CD4-positive, alpha-beta T cell (primary cell): ENCODE measurements around the gene IZUMO1. TPM values are rescaled to one million over a fixed set of nuclear protein-coding genes. Genes with fewer than 3 reads are reported as not detected.
A peak's percentile ranks its signal among the peaks of the same experiment; 100 is the strongest.

Experiments used
- ATAC-seq: fragments of 200-7000 bp; cut with Tn5 transposase; one replicate; pipeline ENCODE4 v1.10.0; 2022; ENCODE audit warnings: mild to moderate bottlenecking; ENCODE audit not compliant: poor library complexity
- CTCF ChIA-PET: fragments of 350-600 bp; sonication (Branson Sonifier 250); formaldehyde crosslinking; loops from one replicate; lab custom pipeline; 2021; ENCODE audit warnings: antibody characterized with exemption, inconsistent platforms; lab: Charles Lee
- POLR2A ChIA-PET: fragments of 350-600 bp; sonication (Branson Sonifier 250); formaldehyde crosslinking; loops from one replicate; lab custom pipeline; 2021; ENCODE audit warnings: antibody characterized with exemption, inconsistent platforms; lab: Charles Lee
- DNase-seq, 14 experiments: peaks; one replicate each; pipeline ENCODE4 v3.0.0-alpha.2; 2013 to 2020; ENCODE audit warnings: mixed read lengths in 2 of 14
- H3K27ac ChIP-seq, 2 donors: one replicate each; pipeline versions ENCODE4 v1.5.1 to v1.7.0; 2013; ENCODE audit warnings: low read length in 2 of 2, low read depth in 1 of 2, mild to moderate bottlenecking in 1 of 2
- H3K27me3 ChIP-seq, 2 experiments: 1 replicate in 1 of 2; 2 replicates in 1 of 2; pipeline versions ENCODE4 v1.6.1 to v1.7.0; 2013; ENCODE audit warnings: low read length in 2 of 2, control low read depth in 1 of 2, mild to moderate bottlenecking in 1 of 2, moderate library complexity in 1 of 2; ENCODE audit not compliant: insufficient read depth in 2 of 2, control insufficient read depth in 1 of 2
- H3K36me3 ChIP-seq: one replicate; pipeline ENCODE4 v1.6.1; 2013; ENCODE audit warnings: low read length, control low read depth; ENCODE audit not compliant: insufficient read depth
- H3K4me1 ChIP-seq: one replicate; pipeline ENCODE4 v1.6.1; 2013; ENCODE audit warnings: low read length, control low read depth; ENCODE audit not compliant: insufficient read depth
- H3K4me3 ChIP-seq: one replicate; pipeline ENCODE4 v1.5.1; 2013; ENCODE audit warnings: mild to moderate bottlenecking, low read length, moderate library complexity
- H3K9me3 ChIP-seq, 2 experiments: 1 replicate in 1 of 2; 2 replicates in 1 of 2; pipeline versions ENCODE4 v1.6.1 to v1.7.0; 2013; ENCODE audit warnings: low read length in 2 of 2, mild to moderate bottlenecking in 2 of 2, control low read depth in 1 of 2, moderate library complexity in 1 of 2; ENCODE audit not compliant: control insufficient read depth in 1 of 2, insufficient read depth in 1 of 2
- H3K27ac Mint-ChIP-seq: one replicate; pipeline ENCODE4 v1.8.0; 2020; ENCODE audit warnings: mixed read lengths
- H3K27me3 Mint-ChIP-seq: one replicate; pipeline ENCODE4 v1.8.0; 2021; ENCODE audit warnings: mixed read lengths
- H3K36me3 Mint-ChIP-seq: one replicate; pipeline ENCODE4 v1.8.0; 2021; ENCODE audit warnings: low read depth, mixed read lengths
- H3K4me1 Mint-ChIP-seq: one replicate; pipeline ENCODE4 v1.8.0; 2021; ENCODE audit warnings: low read depth, mixed read lengths
- H3K4me3 Mint-ChIP-seq: one replicate; pipeline ENCODE4 v1.8.0; 2020; ENCODE audit warnings: mild to moderate bottlenecking, mixed read lengths
- H3K9me3 Mint-ChIP-seq: one replicate; pipeline ENCODE4 v1.8.0; 2020; ENCODE audit warnings: mixed read lengths
- CTCF ChIP-seq: fragments of 200-600 bp; IDR thresholded peaks from one replicate; pipeline ENCODE4 v1.8.0; 2022; ENCODE audit warnings: antibody characterized with exemption, mild to moderate bottlenecking
- intact Hi-C, 2 experiments: fragments of 100-400 bp; cut with DNase I in 1 of 2; cut with micrococcal nuclease in 1 of 2; formaldehyde crosslinking; loops; one replicate each; pipeline versions ENCODE4 v1.15.1 to v1.9.0; 2023 to 2025; cut with DNase I, micrococcal nuclease
- polyA plus RNA-seq, 2 donors: library from polyadenylated mRNA; unstranded; fragments of 120-200 nt; gene quantifications; one replicate each; pipeline ENCODE4 v1.2.1, GENCODE V29; 2013
- total RNA-seq, 174 experiments: library from RNA in 2 of 174; stranded (reverse) in 2 of 174; gene quantifications; one replicate each; pipeline ENCODE4 v1.2.3 and lab custom pipeline; 2021 to 2026

IZUMO1 gene
- not detected for total RNA-seq
- polyA plus RNA-seq (2013, experiment 1 of 2), result not detected
- 0.07 TPM for polyA plus RNA-seq (2013, experiment 2 of 2)
- total RNA-seq (lab: John Stamatoyannopoulos, UW), result 0 to 0.43 (median 0) reads per million in 172 experiments

- POLR2A ChIA-PET, result interaction anchor here (0.6 to 1.5 kb wide), 3 partner anchors 8 to 26 kb away, joined by 3 to 5 read pairs (median 3); no protein-coding TSS in a partner anchor
- Histone ChIP-seq H3K27me3 (peaks cover 14 to 15% of the 10 kb centered on the region in 2 experiments), H3K27ac (no peak within 1 kb of the TSS), H3K36me3 (no peaks in the 10 kb centered on the region), H3K9me3 (peaks cover 0 to 7% of the 10 kb centered on the region in 2 experiments), H3K4me3 (no peak within 1 kb of the TSS), H3K4me1 (peaks cover 17% of the 10 kb centered on the region)
- intact Hi-C loops, result loop anchor here in 1 of 2 experiments (5.0 kb wide), 1 partner anchor 245 kb away; the partner anchor contains the start of genes GYS1 and RUVBL2
- no peaks in the 10 kb centered on the region for H3K36me3 Mint-ChIP-seq
- no peaks in the 10 kb centered on the region for H3K9me3 Mint-ChIP-seq
- CTCF ChIA-PET, result interaction anchor here (1.3 kb wide), 1 partner anchor 8 kb away, joined by 6 read pairs; no protein-coding TSS in a partner anchor
- peak within 1 kb of the TSS; percentile 15 for H3K4me3 Mint-ChIP-seq
- no peak for TF ChIP-seq CTCF
- peaks cover 19% of the 10 kb centered on the region for H3K4me1 Mint-ChIP-seq
- no peak within 1 kb of the TSS for H3K27ac Mint-ChIP-seq
- H3K27me3 Mint-ChIP-seq, result peaks cover 21% of the 10 kb centered on the region
- peak; percentile 82 for ATAC-seq
- DNase-seq, result peak in 10 of 14 experiments; percentile 15 to 79 (median 43)
Measured at GRCh38 chr19:48746738-48747575, at the start of gene IZUMO1. IZUMO1 (minus strand) TSS chr19:48746909; CDS start chr19:48745859, 1,050 bp downstream.

- CTCF ChIA-PET, result interaction anchor here (0.7 to 2.5 kb wide), 19 partner anchors 12 to 922 kb away, joined by 3 to 33 read pairs (median 5); partner anchors contain the start of genes CA11, GYS1, HSD17B14 and PPP1R15A
- peak overlapping the region; percentile 96 for H3K4me3 Mint-ChIP-seq
- H3K4me1 ChIP-seq, result peaks cover 14% of the 10 kb centered on the region
- peak overlapping the region; percentile 90 for H3K27ac Mint-ChIP-seq
- H3K36me3 Mint-ChIP-seq, result no peaks in the 10 kb centered on the region
- ATAC-seq (no peak), DNase-seq (no peak)
- peak overlapping the region; percentile 59 for H3K4me3 ChIP-seq
- POLR2A ChIA-PET, result interaction anchor here (0.5 to 2.2 kb wide), 18 partner anchors 11 to 312 kb away, joined by 3 to 17 read pairs (median 4); partner anchors contain the start of genes BCAT2, CA11, HSD17B14 and PPP1R15A
- H3K27ac ChIP-seq, result no peak overlapping the region
- no peaks in the 10 kb centered on the region for H3K9me3 ChIP-seq
- peaks cover 10% of the 10 kb centered on the region for H3K4me1 Mint-ChIP-seq
- H3K27me3 ChIP-seq, result no peaks in the 10 kb centered on the region
- peaks cover 4% of the 10 kb centered on the region for H3K36me3 ChIP-seq
- no peaks in the 10 kb centered on the region for H3K27me3 Mint-ChIP-seq
- H3K9me3 Mint-ChIP-seq, result no peaks in the 10 kb centered on the region
- intact Hi-C loops, result loop anchor here (1.0 to 2.0 kb wide), 4 partner anchors 40 to 175 kb away; partner anchors contain the start of gene CA11 (in 2 of the 2)
- no peak for TF ChIP-seq CTCF
Measured at GRCh38 chr19:48795685-48796070, 49.0 kb upstream of the IZUMO1 start.

- Mint-ChIP-seq H3K4me3 (peak overlapping the region; percentile 96), H3K27me3 (no peaks in the 10 kb centered on the region), H3K9me3 (no peaks in the 10 kb centered on the region), H3K27ac (peak overlapping the region; percentile 90), H3K36me3 (no peaks in the 10 kb centered on the region), H3K4me1 (peaks cover 10% of the 10 kb centered on the region)
- ChIA-PET CTCF (interaction anchor here (0.7 to 2.5 kb wide), 19 partner anchors 12 to 922 kb away, joined by 3 to 33 read pairs (median 5); partner anchors contain the start of genes CA11, GYS1, HSD17B14 and PPP1R15A), POLR2A (interaction anchor here (0.5 to 2.2 kb wide), 18 partner anchors 12 to 311 kb away, joined by 3 to 17 read pairs (median 4); partner anchors contain the start of genes BCAT2, CA11, HSD17B14 and PPP1R15A)
- peaks cover 14% of the 10 kb centered on the region for H3K4me1 ChIP-seq
- H3K27ac ChIP-seq, result peak overlapping the region in 1 of 2 donors; percentile 23
- intact Hi-C loops, result loop anchor here (1.0 to 2.0 kb wide), 4 partner anchors 40 to 176 kb away; partner anchors contain the start of gene CA11 (in 2 of the 2)
- H3K4me3 ChIP-seq, result peak overlapping the region; percentile 59
- H3K36me3 ChIP-seq, result peaks cover 4% of the 10 kb centered on the region
- DNase-seq (peak; percentile 72 to 93 (median 76)), ATAC-seq (peak; percentile 97)
- TF ChIP-seq CTCF, result peak; percentile 99
- H3K27me3 ChIP-seq, result no peaks in the 10 kb centered on the region
- H3K9me3 ChIP-seq, result no peaks in the 10 kb centered on the region
Measured at GRCh38 chr19:48795055-48795684, 48.5 kb upstream of the IZUMO1 start.
